GM21737 (cell line): ENCODE measurements around the gene PPM1M.

Experiments
- ATAC-seq: cut with Tn5 transposase; IDR thresholded peaks from one replicate; pipeline ENCODE4 v1.9.1; 2021; ENCODE audit warnings: mild to moderate bottlenecking, moderate library complexity; ENCODE audit not compliant: unreplicated experiment

PPM1M gene

GRCh38 chr3:52294320-52295150 is 49.0 kb downstream of the PPM1M start:
- no peak for ATAC-seq

- no peak for ATAC-seq
Observed at GRCh38 chr3:52295671-52296208, 50.2 kb downstream of the PPM1M start.

GRCh38 chr3:52297242-52298148 is 51.9 kb downstream of the PPM1M start:
- no peak for ATAC-seq

- ATAC-seq: no peak
Observed at GRCh38 chr3:52298149-52299098, 52.9 kb downstream of the PPM1M start.

- no peak for ATAC-seq
Observed at GRCh38 chr3:52299247-52299878, 53.8 kb downstream of the PPM1M start.
